ENCODE data around the gene HFE. TPM values are rescaled to one million over a fixed set of nuclear protein-coding genes. Genes with fewer than 3 reads are reported as not detected.

Gene HFE
- total and polyA plus RNA-seq, 2 of the 13 experiments (the other 11 are each of a cell fraction or from before 2014, with no cell fraction given), result 3.7 to 6.3 TPM

GRCh38 chr6:26122793-26123674 is 35.8 kb downstream of the HFE start (continued):
- no peak for TF ChIP-seq RNF2 (conservative IDR thresholded peaks at IDR 0.05; ENCODE audit: low read depth)
- no peak for TF ChIP-seq ZNF839 (CRISPR knock-in tag; IDR thresholded peaks at IDR 0.05; ENCODE audit: borderline replicate concordance)
- TF ChIP-seq ZNF160 (CRISPR knock-in tag; IDR thresholded peaks at IDR 0.05), result no peak; the same call in 1 of the 2 replicates
- peak; percentile 95 for TF ChIP-seq MIER3 (CRISPR knock-in tag; IDR thresholded peaks at IDR 0.05; ENCODE audit: borderline replicate concordance)
- TF ChIP-seq, protein P1, sequence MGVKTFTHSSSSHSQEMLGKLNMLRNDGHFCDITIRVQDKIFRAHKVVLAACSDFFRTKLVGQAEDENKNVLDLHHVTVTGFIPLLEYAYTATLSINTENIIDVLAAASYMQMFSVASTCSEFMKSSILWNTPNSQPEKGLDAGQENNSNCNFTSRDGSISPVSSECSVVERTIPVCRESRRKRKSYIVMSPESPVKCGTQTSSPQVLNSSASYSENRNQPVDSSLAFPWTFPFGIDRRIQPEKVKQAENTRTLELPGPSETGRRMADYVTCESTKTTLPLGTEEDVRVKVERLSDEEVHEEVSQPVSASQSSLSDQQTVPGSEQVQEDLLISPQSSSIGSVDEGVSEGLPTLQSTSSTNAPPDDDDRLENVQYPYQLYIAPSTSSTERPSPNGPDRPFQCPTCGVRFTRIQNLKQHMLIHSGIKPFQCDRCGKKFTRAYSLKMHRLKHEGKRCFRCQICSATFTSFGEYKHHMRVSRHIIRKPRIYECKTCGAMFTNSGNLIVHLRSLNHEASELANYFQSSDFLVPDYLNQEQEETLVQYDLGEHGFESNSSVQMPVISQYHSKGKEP (CRISPR knock-in tag; IDR thresholded peaks at IDR 0.05), result no peak
- no peak for TF ChIP-seq TERF1 (CRISPR knock-in tag; IDR thresholded peaks at IDR 0.05)
- TF ChIP-seq CBFB (CRISPR knock-in tag; IDR thresholded peaks at IDR 0.05), result peak; percentile 62
- TF ChIP-seq FOXJ3 (CRISPR knock-in tag; IDR thresholded peaks at IDR 0.05; ENCODE audit: borderline replicate concordance), result peak; percentile 8; the same call in 1 of the 2 replicates
- TF ChIP-seq ZNF543 (CRISPR knock-in tag; IDR thresholded peaks at IDR 0.05), result 0 out of 2 replicates have a peak, but pooled peaks have one; percentile 23
- TF ChIP-seq ZNF557 (CRISPR knock-in tag; IDR thresholded peaks at IDR 0.05), result no peak
- no peak for TF ChIP-seq SMARCC2 (IDR thresholded peaks at IDR 0.05)
- TF ChIP-seq ZHX1 (CRISPR knock-in tag; IDR thresholded peaks at IDR 0.05; ENCODE audit: low read depth), result peak; percentile 79; the same call in 1 of the 2 replicates
- TF ChIP-seq SMYD3 (CRISPR knock-in tag; IDR thresholded peaks at IDR 0.05), result peak; percentile 82
- TF ChIP-seq GZF1 (CRISPR knock-in tag; IDR thresholded peaks at IDR 0.05), result peak; percentile 70; the same call in 1 of the 2 replicates
- no peak for TF ChIP-seq SOX6 (IDR thresholded peaks at IDR 0.05)
- TF ChIP-seq SOX6 (CRISPR knock-in tag; IDR thresholded peaks at IDR 0.05), result peak; percentile 79
- TF ChIP-seq ZNF280D (CRISPR knock-in tag; IDR thresholded peaks at IDR 0.05), result 0 out of 2 replicates have a peak, but pooled peaks have one; percentile 16
- peak; percentile 68; the same call in 1 of the 2 replicates for TF ChIP-seq ZNF24 (IDR thresholded peaks at IDR 0.05)
- TF ChIP-seq, protein P2, sequence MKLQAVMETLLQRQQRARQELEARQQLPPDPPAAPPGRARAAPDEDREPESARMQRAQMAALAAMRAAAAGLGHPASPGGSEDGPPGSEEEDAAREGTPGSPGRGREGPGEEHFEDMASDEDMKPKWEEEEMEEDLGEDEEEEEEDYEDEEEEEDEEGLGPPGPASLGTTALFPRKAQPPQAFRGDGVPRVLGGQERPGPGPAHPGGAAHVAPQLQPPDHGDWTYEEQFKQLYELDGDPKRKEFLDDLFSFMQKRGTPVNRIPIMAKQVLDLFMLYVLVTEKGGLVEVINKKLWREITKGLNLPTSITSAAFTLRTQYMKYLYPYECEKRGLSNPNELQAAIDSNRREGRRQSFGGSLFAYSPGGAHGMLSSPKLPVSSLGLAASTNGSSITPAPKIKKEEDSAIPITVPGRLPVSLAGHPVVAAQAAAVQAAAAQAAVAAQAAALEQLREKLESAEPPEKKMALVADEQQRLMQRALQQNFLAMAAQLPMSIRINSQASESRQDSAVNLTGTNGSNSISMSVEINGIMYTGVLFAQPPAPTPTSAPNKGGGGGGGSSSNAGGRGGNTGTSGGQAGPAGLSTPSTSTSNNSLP (IDR thresholded peaks at IDR 0.05; ENCODE audit: low read depth, low read length), result peak; percentile 89
